Hematopoietic multipotent progenitor cell (in vitro differentiated cells): Measurements from ENCODE around the gene PSTPIP2. TPM values are rescaled to one million over a fixed set of nuclear protein-coding genes. Genes with fewer than 3 reads are reported as not detected.

ENCODE experiments used
- DNase-seq, 3 donors: peaks; one replicate each; pipeline ENCODE4 v3.0.0-alpha.2; 2011 to 2015; ENCODE audit warnings: low read depth in 2 of 3, low spot score in 2 of 3
- small RNA-seq: library from RNA; depleted of rRNA; stranded (forward); fragments of <200 nt; gene quantifications from one replicate; pipeline ENCODE3, GENCODE V24; 2012
- total RNA-seq: library from RNA; depleted of rRNA; stranded (reverse); fragments of >200 nt; gene quantifications from one replicate; pipeline ENCODE4 v1.2.3, GENCODE V29; 2012

The PSTPIP2 gene
- total RNA-seq, 1 donor, result 18.3 TPM

DNA sequence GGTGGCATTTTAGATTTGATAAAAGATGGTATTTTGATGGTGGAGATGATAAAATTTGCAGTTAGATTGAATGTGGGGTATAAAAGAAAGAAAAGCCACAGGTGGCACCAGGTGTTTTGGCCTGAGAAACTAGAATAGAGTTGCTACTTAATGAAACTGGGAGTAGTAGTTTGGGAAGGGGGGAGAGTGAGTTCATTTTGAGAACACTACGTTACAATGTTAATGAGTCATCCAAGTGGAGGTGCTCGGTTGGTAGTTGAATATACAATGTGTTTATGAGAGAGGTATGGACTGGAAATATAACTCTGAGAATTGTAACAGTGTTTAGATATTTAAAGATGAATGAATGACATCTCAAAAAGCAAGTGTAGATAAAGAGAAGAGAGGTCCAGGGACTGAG is 131.3 kb downstream of the PSTPIP2 start:
- DNase-seq, result no peak

DNA sequence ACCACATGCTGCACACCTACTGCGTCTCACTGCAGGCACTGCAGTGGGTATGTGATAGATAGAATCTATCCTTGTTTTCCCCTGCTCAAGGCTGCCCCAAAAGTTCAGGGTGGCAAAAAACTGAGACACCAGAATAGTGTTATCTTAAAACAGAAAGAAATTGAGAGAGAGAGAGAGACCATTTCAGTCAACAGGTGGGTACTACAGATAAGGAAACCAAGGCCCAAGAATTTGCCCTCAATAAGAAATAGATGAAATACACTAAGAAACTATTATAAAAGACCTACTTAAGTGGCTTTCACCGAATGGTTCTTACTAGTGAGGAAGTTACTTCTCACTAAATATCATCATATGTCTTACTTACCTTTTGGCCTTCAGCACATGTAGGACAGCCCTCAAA is 132.8 kb downstream of the PSTPIP2 start:
- DNase-seq, result peak in 1 of 3 donors; percentile 26

DNA sequence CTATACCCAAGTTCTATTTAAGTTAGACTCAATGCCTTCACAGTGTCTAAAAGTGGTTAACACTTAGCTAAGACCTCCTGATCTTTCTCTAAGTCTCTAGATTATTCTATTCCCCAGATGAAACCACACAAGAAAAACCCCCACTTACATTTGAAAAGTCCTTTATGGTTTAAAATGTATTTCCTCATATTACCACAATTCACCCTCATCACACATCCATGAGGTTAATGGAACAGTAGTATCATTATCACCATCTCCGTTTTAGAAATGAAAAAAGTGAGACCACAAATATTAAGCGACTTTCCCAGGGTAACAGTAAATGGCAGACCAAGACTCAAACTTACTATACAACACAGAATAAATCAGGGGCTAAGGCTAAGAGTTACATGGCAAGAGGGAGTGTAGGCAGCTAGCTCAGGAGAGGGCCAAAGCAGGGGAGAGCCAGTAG is 133.5 kb downstream of the PSTPIP2 start:
- DNase-seq, result no peak

DNA sequence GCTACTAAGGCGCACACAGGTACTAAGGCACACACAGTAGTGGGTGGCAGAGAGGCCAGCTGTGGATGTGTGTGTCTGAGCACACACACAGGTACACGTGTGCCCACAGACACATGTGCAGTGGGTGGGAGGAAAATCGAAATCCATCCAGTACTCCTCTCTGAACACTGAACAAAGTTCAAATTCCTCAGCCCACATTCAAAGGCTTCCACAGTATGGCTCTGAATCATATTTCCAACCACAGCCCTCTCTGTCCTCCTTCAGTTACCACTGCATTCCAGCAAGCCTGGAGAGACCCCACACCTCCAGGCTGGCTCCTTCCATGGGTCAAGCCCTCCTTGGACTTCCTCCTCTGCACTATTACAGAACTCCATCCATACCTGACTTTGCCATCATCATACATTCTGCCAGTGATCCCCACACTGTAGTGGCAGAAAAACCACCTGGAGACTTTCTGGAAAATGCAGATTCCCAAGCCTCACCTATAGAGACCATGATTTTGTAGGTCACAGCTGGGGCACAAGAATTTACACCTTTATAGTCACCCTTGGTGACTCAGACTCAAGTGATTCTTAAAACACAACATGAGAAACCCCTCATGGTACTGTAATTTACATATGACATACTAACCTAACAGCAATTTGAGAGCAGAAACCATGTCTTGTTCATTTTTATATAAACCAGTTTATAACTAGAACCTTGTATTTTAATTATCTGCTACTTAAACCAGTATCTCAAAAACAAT is 136.3 kb downstream of the PSTPIP2 start:
- no peak for DNase-seq

Small RNA genes lying within 50 kb of the gene (small RNA-seq; reads per million reads assigned to genes)
- gene RN7SKP26 (not detected), gene RNU6-1278P (not detected), gene RNY4P37 (not detected)

Other genes with a start within 250 kb of the PSTPIP2 start
- gene SIGLEC15, start 246.6 kb downstream of the PSTPIP2 start, total RNA-seq, result 6.2 TPM
- gene EPG5, start 104.9 kb downstream of the PSTPIP2 start, total RNA-seq, result 28.3 TPM
- 722 TPM for gene ATP5F1A, start 26.0 kb upstream of the PSTPIP2 start, total RNA-seq
- gene HAUS1, start 32.1 kb upstream of the PSTPIP2 start, total RNA-seq, result 17.8 TPM